GM18858 (cell line): ENCODE data around the gene FABP1.

Experiments used
- ATAC-seq: cut with Tn5 transposase; IDR thresholded peaks from one replicate; pipeline ENCODE4 v1.9.1; 2021; ENCODE audit not compliant: unreplicated experiment

The FABP1 gene

DNA sequence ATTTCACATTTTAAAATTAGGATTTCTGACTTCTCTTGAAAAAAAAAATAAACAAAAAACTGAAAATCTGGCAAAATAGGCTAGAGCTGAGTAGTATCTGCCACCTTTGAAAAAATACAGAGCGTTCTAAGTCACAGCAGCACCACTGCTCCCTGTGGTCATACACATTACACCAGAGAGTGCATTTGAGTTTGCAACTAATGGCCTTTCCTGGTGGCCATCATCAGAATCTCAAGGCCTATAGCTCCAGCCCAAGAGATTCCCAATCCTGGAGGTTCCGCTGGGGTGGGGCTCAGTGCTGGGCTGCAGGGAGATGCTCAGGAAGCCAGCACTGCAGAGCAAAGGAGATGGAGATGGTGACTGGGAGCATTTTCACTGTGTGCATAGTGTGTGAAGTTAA, 42.8 kb downstream of the FABP1 start:
- no peak for ATAC-seq

DNA sequence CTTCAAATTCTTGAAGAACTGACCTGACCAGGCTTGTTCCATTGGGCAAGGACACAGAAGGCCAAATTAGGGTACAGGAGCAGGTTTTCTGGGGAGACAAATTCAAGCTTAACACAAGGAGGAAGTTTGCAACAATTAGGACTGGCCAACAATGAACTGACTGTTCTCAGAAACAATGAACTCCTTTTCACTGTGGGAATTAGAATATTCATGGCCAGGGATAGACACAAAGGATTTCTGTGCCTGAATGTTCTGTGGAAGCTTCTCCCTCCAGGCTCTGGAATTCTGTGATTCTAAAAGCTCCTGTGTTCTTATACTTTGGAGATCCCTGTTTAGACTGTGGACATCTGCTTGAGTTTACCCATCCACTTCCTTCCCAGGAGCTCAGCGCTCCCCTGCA, 45.1 kb downstream of the FABP1 start:
- ATAC-seq = no peak

DNA sequence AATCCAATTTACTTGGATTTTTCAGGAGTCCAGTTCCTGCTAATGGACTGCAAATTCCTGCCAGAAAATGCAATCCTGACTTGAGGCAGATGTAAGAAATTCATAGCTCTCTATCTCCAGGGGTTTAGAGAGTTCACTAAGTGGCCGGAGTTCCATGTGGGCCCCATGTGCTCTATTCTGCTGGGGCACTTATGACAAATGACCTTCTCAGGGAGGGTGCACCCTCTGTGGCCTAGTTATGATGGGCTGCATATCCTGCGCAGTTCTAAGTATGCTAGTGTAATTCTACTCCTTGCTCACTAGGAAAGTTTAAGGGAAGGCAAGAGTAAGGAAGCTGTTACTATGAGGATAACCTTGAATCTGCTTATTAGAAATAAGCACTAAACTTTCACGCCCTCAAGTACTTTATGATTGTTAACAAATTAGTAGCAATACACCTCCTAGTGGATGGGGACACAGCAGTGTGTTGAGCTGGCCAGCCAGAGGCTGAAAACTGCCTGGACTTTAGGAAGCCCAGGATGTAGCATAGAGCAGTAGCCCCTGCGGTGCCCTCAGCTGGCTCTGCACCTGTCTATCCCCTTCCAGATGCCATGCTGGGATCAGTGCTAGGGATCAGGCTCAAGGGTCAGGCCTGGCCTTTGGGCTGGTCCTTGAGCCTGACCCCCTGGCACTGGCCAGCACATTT, 45.8 kb downstream of the FABP1 start:
- ATAC-seq = no peak

DNA sequence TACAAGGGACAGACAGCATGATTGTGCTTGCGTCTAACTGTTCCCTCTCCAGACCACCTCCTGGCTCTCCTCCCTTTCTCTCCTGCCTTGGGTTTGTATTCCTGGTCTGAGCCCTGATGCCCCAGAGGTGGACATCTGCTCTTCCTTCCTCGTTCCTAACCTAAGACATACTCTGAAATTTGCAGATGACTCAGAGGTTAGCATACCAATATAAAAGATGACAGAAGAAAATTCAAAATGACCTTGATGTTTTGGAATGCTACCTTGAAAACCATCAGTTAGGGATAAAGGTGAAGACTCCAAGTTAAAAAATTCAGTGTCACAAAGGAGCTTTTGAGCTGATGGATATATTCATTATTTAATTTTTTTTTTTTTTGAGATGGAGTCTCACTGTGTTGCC, 47.3 kb downstream of the FABP1 start:
- no peak for ATAC-seq

DNA sequence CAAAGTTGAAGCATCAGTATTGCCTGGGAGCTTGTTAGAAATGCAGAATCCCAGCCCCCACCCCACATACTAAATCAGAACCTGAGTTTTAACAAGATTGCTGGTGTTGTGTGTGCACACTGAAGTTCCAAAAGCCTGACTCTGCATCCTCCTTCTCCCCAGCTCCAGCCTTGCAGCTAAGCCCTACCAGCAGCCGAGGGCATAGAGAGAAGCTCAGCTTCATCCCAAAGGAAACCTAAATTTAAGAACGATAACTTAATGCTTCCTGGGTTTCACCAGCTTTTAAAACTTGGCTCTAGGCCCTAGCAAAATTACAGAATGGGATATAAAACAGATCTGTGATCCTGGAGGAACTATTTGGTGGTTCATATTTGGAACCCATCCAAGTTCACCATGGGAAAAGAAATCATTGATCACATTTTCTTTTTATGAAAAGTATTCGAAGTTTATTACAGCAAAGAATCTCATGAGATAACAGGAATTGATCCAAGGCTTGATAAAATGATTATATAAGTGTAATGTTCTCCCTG, 49.2 kb downstream of the FABP1 start:
- no peak for ATAC-seq

DNA sequence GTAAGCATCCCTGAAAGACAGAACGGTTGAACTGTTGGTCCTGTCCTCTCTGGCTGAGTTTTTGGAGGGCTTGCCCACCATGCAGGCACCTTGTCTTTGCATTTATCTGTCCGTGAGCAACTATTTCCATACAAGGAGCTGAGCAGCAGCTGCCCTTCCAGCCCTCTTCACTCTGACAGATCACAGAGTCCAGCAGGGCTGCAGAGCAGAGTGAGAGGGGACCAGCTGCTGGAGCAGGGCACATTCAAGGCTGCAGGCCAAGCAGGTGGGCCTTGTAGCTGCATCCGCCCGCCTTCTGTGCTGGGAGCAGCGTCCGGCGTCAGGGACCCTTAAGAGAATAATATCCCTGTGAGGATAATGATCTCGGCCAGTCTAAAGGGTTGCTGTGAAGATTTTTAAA, 50.8 kb downstream of the FABP1 start:
- no peak for ATAC-seq

DNA sequence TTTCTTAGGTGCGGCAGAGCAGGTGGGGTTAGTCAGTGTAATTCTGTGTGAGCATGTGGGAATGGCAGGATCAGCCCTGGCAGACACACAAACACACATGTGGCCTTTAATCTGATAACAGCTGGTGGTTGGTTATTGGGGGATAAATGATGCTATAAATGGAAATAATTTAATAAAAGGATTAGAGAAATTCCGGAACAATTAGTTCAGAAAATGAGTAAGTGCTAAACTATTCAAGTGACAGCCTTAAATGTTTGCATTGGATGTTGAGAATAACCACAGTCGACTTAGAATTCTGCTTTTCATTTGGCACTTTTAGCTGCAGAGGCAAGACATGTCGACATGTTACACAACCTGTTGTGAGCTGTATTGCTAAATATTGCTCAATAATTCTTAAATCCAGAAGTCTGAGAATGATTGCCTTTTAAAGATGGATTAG, 53.0 kb downstream of the FABP1 start:
- ATAC-seq = no peak

DNA sequence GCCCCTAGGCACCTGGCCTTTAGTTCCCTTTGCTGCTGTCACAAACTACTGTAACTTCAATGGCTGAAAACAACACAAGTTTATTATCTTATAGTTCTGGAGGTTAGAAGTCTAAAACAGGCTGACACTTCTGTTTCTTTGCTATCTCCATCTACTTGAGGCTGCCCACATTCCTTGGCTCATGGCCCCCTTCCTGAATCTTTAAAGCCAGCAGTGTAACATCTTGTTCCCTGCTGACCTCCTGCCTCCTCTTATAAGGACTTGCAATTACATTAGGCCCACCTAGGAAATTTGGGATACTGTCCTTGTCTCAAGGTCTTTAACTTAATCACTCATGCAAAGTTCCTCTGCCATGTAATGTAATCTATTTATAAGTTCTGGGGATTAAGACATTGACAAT, 53.7 kb downstream of the FABP1 start:
- no peak for ATAC-seq
